Hypothalamus (tissue), 51 donors: Measurements from ENCODE around the gene OXA1L.
"Not testable (repeated sequence)": the region's sequence is repeated elsewhere in the genome, so short reads cannot be mapped to it uniquely, and the experiment has no call there.

Experiments
- DNase-seq, 51 donors: peaks; one replicate each; lab custom pipeline; 2025; lab: John Stamatoyannopoulos, UW

The OXA1L gene

DNA sequence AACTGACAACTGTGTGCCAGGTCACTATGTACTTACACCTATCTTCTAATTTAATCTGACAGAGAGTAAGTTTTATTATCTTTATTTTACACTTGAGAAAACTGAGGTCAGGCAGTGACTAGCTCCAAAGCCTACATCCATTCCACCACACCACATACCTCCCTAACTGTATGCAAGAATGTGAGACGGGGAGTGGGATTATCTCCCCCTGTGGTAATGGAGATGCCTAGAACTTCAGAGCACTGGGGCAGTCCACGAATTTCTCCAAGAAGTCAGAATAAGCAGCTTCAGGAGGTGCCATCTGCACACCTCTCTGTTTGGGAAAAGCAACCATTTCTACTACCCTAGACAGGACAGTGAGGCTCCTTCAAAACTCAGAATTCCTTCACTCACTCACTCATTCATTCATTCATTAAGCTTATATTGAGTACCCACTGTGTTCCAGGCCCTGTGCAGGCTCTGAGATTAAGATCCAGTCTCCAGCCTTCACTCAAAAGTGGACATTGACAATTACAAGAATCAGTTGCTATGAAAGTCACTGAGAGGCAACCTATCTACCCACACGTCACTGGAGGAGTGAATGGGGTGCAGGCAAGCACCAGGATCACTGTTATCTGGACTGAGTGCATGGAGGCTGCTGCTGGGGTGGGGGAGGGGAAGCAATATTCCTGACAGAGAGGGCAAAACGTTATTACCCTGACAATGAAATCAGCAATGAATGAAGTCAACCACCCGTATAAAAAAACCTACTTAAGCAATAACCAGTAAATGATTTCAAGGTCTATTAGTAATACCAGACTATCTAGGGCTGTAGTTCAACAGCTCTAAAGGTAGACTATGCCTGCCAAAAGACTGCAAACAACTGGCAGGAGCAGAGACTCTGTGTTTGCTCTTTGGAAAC is 30.8 kb downstream of the OXA1L start:
- DNase-seq = no peak

DNA sequence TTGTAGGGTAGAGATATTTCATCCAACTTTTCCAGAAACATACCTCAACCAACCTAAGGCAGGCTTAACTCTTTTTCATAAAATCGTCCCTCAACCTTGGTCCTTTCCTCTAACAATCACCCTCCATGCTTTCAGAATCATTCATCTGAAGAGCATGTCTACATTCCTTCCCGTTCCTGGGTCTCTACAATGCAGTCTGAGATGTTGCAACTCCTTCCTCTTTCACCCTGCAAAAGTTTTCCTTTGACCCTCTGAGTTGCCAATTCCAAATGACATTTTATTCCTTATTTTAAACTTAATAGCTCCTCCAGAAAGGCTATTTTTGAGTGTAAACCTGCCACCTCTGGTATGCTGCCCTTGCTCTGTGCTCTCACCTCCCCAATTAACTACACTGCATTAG is 32.0 kb downstream of the OXA1L start:
- no peak for DNase-seq

- no peak for DNase-seq
Observed at GRCh38 chr14:22800346-22800745, 33.9 kb downstream of the OXA1L start.

DNA sequence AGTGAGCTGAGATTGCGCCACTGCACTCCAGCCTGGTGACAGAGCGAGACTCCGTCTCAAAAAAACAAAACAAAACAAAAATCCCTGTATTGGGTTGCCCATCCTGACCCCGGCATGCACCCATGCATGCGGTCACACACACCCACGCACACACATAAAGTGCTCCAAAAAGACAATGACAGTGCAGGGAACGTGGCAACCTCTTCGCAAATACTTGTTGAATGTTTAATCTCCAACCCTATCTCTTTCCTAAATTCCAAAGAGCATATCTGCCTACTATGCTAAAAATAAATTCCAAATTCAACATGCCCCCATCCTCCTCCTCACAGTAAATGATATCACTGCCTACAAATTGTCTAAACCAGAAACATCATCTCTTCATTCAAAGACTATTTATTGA is 35.2 kb downstream of the OXA1L start:
- no peak for DNase-seq

DNA sequence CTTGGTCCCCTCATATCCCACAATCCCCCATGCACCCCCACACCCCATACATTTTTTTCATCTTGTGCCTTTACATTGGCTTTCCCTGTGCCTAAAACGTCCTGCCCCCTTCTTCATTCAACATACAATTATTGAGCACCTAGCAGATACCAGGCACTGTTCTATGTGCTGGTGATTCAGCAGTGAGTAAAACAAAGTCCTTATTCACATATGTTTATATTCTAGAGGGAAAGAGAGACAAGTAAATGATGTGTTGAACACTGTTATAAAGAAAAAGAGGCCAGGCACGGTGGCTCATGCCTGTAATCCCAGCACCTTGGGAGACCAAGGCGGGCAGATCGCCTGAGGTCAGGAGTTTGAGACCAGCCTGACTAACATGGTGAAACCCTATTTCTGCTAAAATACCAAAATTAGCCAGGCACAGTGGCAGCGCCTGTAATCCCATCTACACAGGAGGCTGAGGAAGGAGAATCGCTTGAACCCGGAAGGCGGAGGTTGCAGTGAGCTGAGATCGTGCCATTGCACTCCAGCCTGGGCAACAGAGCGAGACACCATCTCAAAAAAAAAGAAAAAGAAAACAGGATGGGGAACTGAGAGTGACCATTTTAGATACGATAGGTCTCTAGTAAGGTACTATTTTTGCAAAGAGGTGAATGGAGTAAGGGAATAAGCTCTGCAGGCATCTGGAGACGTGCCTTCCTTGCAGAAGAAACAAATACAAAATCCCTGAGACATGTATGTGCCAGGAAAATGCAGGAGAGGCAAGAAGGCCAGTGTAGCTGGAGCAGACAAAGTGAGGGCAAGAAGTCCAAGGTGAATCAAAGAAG is 36.6 kb downstream of the OXA1L start:
- DNase-seq = no peak

DNA sequence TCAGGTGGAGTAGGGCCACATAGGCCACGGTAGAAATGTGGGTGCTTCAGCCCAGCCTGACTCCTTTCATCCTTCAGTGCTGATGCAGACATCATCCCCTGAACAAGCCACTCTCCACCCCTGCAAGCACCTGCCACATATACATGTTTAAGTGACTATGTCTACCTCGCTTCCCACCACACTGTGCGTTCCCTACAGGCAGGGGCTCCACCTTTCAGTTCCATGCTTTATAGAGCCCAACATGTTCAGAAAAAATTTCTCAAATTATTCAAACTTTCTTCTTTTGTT is 37.1 kb downstream of the OXA1L start:
- no peak for DNase-seq

- not testable (repeated sequence) for DNase-seq
Observed at GRCh38 chr14:22805235-22805634, 38.7 kb downstream of the OXA1L start.

GRCh38 chr14:22807432-22808087 is 41.1 kb downstream of the OXA1L start:
- no peak for DNase-seq

DNA sequence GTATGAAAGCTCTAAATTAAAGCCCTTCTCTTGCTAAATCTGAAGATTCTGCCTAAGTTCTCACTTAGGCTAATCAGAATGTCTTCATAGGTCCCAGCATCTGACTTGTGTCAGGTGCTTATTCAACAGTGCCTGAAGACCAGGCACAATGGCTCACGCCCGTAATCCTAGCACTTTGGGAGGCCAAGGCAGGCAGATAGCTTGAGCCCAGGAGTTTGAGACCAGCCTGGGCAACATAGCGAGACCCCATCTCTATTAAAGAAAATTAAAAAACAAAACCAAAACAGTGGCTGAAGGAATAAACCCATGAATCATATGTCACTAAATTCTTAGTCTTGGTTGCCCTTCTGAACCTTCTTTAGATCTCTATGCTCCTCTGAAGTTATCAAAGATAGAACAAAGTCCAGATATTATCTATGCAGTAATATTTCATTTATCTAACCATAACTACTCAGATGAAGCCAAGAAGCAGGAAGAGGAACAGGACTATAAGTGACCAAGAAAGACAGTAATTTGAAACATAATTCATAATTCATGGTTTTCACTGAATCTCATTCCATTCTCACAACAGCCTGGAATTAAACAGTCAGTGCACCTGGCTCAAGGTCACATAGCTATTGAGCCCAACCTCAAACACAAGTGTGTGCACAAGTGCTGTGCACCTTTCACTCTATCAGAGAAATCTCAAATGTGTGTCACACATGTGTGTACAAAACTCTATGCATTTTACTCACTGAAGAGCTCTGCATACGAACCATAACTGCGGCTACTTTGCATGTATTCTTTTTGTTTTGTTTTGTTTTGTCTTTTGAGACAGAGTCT is 42.1 kb downstream of the OXA1L start:
- no peak for DNase-seq

DNA sequence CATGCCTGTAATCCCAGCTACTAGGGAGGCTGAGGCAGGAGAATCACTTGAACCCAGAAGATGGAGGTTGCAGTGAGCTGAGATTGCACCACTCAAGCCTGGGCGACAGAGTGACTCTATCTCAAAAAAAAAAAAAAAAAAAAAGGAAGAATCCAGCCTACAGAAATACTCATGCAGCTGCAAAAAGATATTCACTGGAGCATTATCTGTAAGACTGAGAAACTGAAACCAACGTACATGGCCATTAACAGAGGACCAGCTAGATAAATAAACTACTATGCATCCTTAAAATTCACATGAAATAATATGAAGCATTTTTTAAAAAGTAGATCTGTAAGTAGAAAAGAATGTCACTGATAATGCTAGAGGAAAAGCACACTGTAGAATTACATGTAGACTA is 45.2 kb downstream of the OXA1L start:
- DNase-seq = no peak

- no peak for DNase-seq
Observed at GRCh38 chr14:22812744-22813143, 46.3 kb downstream of the OXA1L start.

DNA sequence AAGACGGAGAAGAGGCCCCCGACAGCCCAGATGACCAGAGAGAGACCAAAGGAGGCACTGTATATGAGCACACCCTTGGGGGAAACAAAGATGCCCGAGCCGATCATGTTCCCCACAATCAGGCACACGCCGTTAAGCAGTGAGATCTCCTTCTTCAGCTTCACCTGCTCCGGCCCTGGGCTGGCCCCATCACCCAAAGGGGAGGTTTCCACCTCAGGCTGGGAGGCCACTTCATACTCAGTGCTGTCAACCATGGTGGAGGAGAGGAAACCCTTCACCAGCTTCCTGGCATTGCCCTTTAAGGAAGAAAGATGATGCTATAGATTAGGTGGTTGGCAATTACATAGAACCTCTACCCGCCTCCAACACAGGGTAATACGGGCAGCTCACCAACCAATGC is 46.7 kb downstream of the OXA1L start:
- no peak for DNase-seq

DNA sequence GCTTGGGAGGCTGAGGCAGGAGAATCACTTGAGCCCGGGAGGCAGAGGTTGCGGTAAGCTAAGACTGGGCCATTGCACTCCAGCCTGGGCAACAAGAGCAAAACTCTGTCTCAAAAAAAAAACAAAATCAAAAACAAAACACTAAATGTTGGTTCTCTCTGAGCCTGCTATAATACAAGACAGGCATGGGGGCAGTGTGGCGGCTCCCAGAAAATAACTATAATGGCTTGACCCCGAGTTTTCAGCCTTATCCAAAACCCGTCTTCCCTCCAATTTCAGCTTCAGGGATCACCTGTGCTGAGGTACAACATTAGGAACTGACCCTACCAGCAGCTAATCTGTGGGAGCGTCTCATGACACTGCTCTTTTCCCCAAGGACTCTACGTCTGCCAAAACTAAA is 47.9 kb downstream of the OXA1L start:
- no peak for DNase-seq

DNA sequence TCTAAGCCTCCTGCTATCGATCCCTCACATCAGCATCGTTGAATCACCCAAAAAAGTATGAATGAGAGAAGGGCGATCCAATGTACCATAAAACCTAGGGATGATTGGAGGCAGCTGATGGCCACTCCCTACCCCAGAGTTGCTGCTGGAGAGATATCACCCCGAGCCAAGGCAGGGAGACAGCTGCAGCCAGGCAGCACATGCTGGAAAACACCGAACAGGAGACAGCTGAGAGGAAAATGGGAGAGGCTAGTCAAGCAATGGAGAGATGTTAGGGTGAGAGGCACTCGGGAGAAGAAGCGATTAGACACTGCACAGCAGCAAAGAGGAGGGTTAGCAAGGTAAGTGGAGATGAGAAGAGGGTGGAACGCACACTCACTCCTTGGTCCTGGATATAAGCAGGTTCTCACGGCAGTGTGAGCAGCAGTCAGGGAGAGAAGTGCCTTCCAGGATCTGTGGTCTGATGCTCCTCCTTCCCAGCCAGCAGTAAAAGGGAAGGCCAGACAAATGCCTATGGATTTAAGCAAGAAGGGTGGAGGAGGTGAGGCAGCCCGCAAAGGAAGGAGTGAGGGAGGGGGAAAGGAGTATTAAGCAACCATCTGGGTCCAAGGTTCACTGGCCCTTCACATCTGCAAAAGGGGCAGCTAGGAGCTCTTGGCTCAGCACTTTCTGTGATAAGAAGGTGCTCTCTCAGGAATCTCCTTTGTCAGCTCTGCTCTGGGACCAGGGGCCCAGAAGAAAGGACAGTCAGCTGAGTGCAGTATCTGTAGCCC is 48.6 kb downstream of the OXA1L start, which contains the start of gene SLC7A7:
SLC7A7 (minus strand) TSS at position 495 of the 773 bp plus-strand sequence. CDS start 2,037 bp downstream, outside the sequence.
- no peak for DNase-seq

DNA sequence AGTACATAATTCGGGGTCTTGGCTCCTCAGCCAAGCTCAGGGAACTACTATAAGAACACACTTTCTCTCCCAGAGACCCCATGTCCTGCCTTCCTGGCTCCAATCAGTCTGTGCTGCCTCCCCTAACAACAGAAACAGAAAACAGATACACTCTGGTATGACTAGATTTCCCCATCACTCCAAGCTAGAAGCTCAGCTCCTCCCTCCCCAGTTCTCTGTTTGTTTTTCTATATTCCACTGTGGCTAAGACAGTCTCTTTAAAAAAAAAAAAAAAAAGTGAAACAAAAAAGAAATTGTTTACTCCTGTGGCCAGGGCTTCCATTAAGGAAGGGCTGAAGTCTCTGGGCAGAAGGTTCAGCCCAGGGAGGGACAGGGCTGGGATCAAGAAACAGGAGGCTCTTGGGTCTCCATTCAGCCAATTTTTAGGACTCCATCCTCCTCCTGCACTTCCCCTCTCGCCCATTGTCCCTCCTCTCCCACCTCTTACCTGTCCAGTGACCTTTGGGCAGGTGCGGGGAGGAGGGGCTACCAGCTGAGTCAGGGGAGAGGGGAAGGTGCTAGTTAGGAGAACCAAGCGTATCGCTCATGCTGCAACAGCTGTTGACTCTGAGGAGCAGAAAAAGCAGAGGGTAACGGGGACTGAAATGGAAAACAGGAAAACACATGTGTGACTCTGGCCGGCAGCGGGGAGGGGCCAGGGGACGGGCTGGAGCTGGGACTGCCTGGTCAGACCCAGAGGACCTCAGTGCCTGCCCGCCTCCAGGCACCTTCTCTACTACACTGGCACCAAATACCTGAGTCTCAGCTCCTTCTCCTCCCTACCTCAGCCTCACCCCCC is 52.9 kb downstream of the OXA1L start:
- DNase-seq = peak in 6 of 51 donors; percentile 5 to 24 (median 16)

DNA sequence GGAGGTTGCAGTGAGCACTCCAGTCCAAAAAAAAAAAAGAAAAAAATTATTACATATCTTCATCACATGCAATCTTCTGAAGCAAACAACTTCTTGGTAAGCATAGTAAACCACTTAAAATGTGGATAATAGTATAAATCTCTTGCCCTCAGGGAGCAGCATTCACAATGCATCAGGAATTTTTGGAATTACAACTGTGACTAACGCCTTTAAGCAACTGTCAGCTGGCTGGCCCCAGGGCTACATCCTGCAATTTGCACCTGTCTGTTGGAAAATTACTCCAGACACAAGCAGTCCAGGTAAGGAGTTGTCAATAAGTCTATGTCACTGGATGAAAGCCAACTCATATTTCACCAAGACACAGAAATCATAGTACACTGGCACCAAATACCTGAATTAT is 54.2 kb downstream of the OXA1L start:
- no peak for DNase-seq

DNA sequence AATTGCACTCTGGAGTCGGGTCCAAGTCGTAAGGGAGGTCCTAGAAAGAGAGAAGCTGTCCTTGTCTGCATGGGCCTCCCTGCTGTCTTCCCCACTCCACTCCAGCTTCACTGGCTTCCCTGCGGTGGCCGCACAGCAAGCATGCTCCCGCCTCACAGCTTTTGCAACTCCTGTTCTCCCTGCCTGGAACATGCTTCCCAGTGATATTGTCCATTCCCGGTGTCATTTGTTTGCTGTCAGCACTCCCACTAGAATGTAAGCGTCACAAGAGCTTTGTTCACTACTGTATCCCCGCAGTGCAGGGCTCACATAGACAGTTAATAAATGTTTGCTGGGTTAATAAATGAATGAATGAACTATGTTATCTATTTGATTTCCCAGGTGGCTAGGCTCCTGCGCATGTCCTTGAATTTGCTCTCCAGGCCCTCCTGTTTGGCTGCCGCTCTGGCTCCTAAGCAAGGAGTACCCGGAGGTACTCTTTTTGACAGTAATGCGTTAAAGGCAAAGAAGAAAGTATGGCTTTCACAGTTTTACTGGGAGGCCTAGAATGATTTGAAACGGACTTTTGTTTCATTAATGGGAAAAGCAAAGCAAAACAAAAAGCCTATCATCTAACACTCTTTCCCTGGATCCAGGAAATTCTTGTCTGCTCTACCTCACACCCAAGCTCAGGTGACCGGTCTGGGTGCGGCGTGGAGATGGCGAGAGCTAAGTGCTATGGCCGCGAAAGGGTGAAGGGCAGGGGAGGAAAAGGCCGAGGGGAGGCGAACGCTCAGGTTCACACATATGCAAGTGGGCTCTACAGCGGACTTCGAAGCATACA is 54.9 kb downstream of the OXA1L start:
- no peak for DNase-seq

GRCh38 chr14:22822016-22822570 is 55.6 kb downstream of the OXA1L start:
- DNase-seq = no peak
